KMS-11 (cell line): ENCODE results near the gene TSPAN19.

Experiments used
- H2AFZ ChIP-seq: fragments of 200-600 bp; sonication (generic); 2 replicates; pipeline ENCODE4 v1.6.1; 2016; ENCODE audit warnings: antibody characterized with exemption, mixed run types, low read depth
- H3K27ac ChIP-seq: fragments of 200-600 bp; sonication (generic); 2 replicates; pipeline ENCODE4 v1.6.1; 2016; ENCODE audit warnings: mild to moderate bottlenecking, mixed run types
- H3K27me3 ChIP-seq: fragments of 200-600 bp; sonication (generic); 2 replicates; pipeline ENCODE4 v1.6.1; 2017; ENCODE audit warnings: mild to moderate bottlenecking, low read depth, mixed run types, moderate library complexity; ENCODE audit not compliant: insufficient read depth
- H3K36me3 ChIP-seq: fragments of 200-600 bp; sonication (generic); 2 replicates; pipeline ENCODE4 v1.6.1; 2017; ENCODE audit warnings: mild to moderate bottlenecking, mixed run types; ENCODE audit not compliant: insufficient read depth
- H3K4me1 ChIP-seq: fragments of 200-600 bp; sonication (generic); 2 replicates; pipeline ENCODE4 v1.6.1; 2016; ENCODE audit warnings: mild to moderate bottlenecking, low read depth, mixed run types; ENCODE audit not compliant: poor library complexity, severe bottlenecking
- H3K4me2 ChIP-seq: fragments of 200-600 bp; sonication (generic); 2 replicates; pipeline ENCODE4 v1.7.0; 2016; ENCODE audit warnings: mild to moderate bottlenecking, mixed run types
- H3K4me3 ChIP-seq: fragments of 200-600 bp; sonication (generic); IDR thresholded peaks from 2 replicates; pipeline ENCODE4 v1.6.1; 2017; ENCODE audit warnings: low read depth, low read length, mixed read lengths; ENCODE audit not compliant: insufficient read depth
- H3K79me2 ChIP-seq: fragments of 200-600 bp; sonication (generic); 2 replicates; pipeline ENCODE4 v1.6.1; 2016; ENCODE audit warnings: low read depth, mixed run types; ENCODE audit not compliant: insufficient read depth
- H3K9ac ChIP-seq: fragments of 200-600 bp; sonication (generic); 2 replicates; pipeline ENCODE4 v1.6.1; 2016; ENCODE audit warnings: mild to moderate bottlenecking, mixed run types
- H4K20me1 ChIP-seq: fragments of 200-600 bp; sonication (generic); 2 replicates; pipeline ENCODE4 v1.6.1; 2016; ENCODE audit warnings: mild to moderate bottlenecking, mixed run types; ENCODE audit not compliant: insufficient read depth
- CTCF ChIP-seq: fragments of 200-600 bp; sonication (generic); conservative IDR thresholded peaks from 2 replicates; pipeline ENCODE4 v1.6.1; 2017; ENCODE audit warnings: low read depth, mild to moderate bottlenecking, antibody characterized with exemption, low read length, moderate library complexity, mixed read lengths

The TSPAN19 gene

GRCh38 chr12:85057370-85057963 lies 21.4 kb upstream of the TSPAN19 start:
- H3K4me2 ChIP-seq: no peak overlapping the region
- H4K20me1 ChIP-seq: no peaks in the 10 kb centered on the region
- no peak overlapping the region for H3K9ac ChIP-seq
- TF ChIP-seq CTCF: peak; percentile 77
- H2AFZ ChIP-seq: no peak overlapping the region
- no peaks in the 10 kb centered on the region for H3K36me3 ChIP-seq
- no peaks in the 10 kb centered on the region for H3K79me2 ChIP-seq
- H3K4me1 ChIP-seq: no peaks in the 10 kb centered on the region
- H3K4me3 ChIP-seq: no peak overlapping the region
- no peaks in the 10 kb centered on the region for H3K27me3 ChIP-seq
- no peak overlapping the region for H3K27ac ChIP-seq

GRCh38 chr12:85043829-85044228 lies 7.8 kb upstream of the TSPAN19 start:
- Histone ChIP-seq H3K4me1 (no peaks in the 10 kb centered on the region), H2AFZ (no peak overlapping the region), H3K4me2 (no peak overlapping the region), H3K79me2 (no peaks in the 10 kb centered on the region), H3K4me3 (no peak overlapping the region), H3K36me3 (no peaks in the 10 kb centered on the region), H4K20me1 (no peaks in the 10 kb centered on the region), H3K27me3 (no peaks in the 10 kb centered on the region), H3K27ac (no peak overlapping the region), H3K9ac (no peak overlapping the region)
- TF ChIP-seq CTCF: no peak

- peaks cover 8% of the 10 kb centered on the region for H3K4me1 ChIP-seq
Observed at GRCh38 chr12:85041395-85041794, 5.3 kb upstream of the TSPAN19 start.

GRCh38 chr12:85036733-85037132 lies 656 bp upstream of the TSPAN19 start:
- H2AFZ ChIP-seq: peak overlapping the region; percentile 85
- peak overlapping the region; percentile 90 for H3K4me2 ChIP-seq
- no peaks in the 10 kb centered on the region for H4K20me1 ChIP-seq
- no peaks in the 10 kb centered on the region for H3K27me3 ChIP-seq
- TF ChIP-seq CTCF: no peak
- no peaks in the 10 kb centered on the region for H3K79me2 ChIP-seq
- peak overlapping the region; percentile 70 for H3K9ac ChIP-seq
- peak overlapping the region; percentile 69 for H3K27ac ChIP-seq
- no peaks in the 10 kb centered on the region for H3K36me3 ChIP-seq
- no peak overlapping the region for H3K4me3 ChIP-seq
- H3K4me1 ChIP-seq: peaks cover 11% of the 10 kb centered on the region

More at GRCh38 chr12:85041395-85041794, 5.3 kb upstream of the TSPAN19 start:
- no peak overlapping the region for H2AFZ ChIP-seq
- no peak overlapping the region for H3K4me2 ChIP-seq
- H3K27ac ChIP-seq: no peak overlapping the region
- no peaks in the 10 kb centered on the region for H3K27me3 ChIP-seq
- H3K79me2 ChIP-seq: no peaks in the 10 kb centered on the region
- H3K9ac ChIP-seq: no peak overlapping the region
- no peak overlapping the region for H3K4me3 ChIP-seq
- TF ChIP-seq CTCF: no peak
- no peaks in the 10 kb centered on the region for H4K20me1 ChIP-seq
- no peaks in the 10 kb centered on the region for H3K36me3 ChIP-seq
